PC-3 (cell line): ENCODE results near the gene PHF2. TPM values are rescaled to one million over a fixed set of nuclear protein-coding genes. Genes with fewer than 3 reads are reported as not detected.

Experiments used
- ATAC-seq: fragments of 200-7000 bp; cut with Tn5 transposase; 2 replicates; pipeline ENCODE4 v1.9.1; 2020; ENCODE audit warnings: mild to moderate bottlenecking, moderate library complexity
- BruUV-seq: library from RNA; stranded (reverse); fragments of 400-500 nt; replicated peaks from 2 replicates; lab custom pipeline; 2021; lab: Mats Ljungman, UMichigan
- CTCF ChIA-PET: fragments of 300-600 bp; sonication (Branson Sonifier 250); formaldehyde crosslinking; loops from one replicate; lab custom pipeline; 2022; ENCODE audit warnings: antibody characterized with exemption; lab: Charles Lee
- POLR2A ChIA-PET: fragments of 300-600 bp; sonication (Branson Sonifier 250); formaldehyde crosslinking; loops from one replicate; lab custom pipeline; 2022; ENCODE audit warnings: antibody characterized with exemption; ENCODE audit not compliant: unreplicated experiment; lab: Charles Lee
- DNase-seq: peaks from one replicate; pipeline ENCODE4 v3.0.0-alpha.2; 2015
- H2AFZ ChIP-seq: fragments of 300-600 bp; sonication (generic); 2 replicates; pipeline ENCODE4 v1.6.0; 2016; ENCODE audit warnings: antibody characterized with exemption, low read length
- H3F3A ChIP-seq: fragments of 300-600 bp; sonication (generic); one replicate; pipeline ENCODE4 v1.6.0; 2017; ENCODE audit warnings: antibody characterized with exemption, low read length, control low read depth, mild to moderate bottlenecking; ENCODE audit not compliant: unreplicated experiment
- H3K27ac ChIP-seq: fragments of 300-600 bp; sonication (generic); 2 replicates; pipeline ENCODE4 v1.5.1; 2016; ENCODE audit warnings: mild to moderate bottlenecking, low read length
- H3K27me3 ChIP-seq: fragments of 300-600 bp; sonication (generic); 2 replicates; pipeline ENCODE4 v1.6.1; 2016; ENCODE audit warnings: low read length, mixed read lengths
- H3K36me3 ChIP-seq: fragments of 300-600 bp; sonication (generic); 2 replicates; pipeline ENCODE4 v1.6.1; 2016; ENCODE audit warnings: low read depth, mixed run types, low read length, mixed read lengths
- H3K4me1 ChIP-seq: fragments of 300-600 bp; sonication (generic); 2 replicates; pipeline ENCODE4 v1.5.1; 2016; ENCODE audit warnings: low read length; ENCODE audit not compliant: insufficient read depth
- H3K4me2 ChIP-seq: fragments of 300-600 bp; sonication (generic); 2 replicates; pipeline ENCODE4 v1.6.0; 2016; ENCODE audit warnings: low read length
- H3K4me3 ChIP-seq: fragments of 300-600 bp; sonication (generic); 2 replicates; pipeline ENCODE4 v1.5.1; 2016; ENCODE audit warnings: mild to moderate bottlenecking, low read length, mixed read lengths
- H3K79me2 ChIP-seq: fragments of 300-600 bp; sonication (generic); 2 replicates; pipeline ENCODE4 v1.6.1; 2017; ENCODE audit warnings: low read length, mixed read lengths
- H3K9ac ChIP-seq: fragments of 300-600 bp; sonication (generic); 2 replicates; pipeline ENCODE4 v1.6.0; 2016; ENCODE audit warnings: mild to moderate bottlenecking, low read length
- H3K9me2 ChIP-seq: fragments of 300-600 bp; sonication (generic); replicated peaks from 2 replicates; pipeline ENCODE4 v1.6.1; 2016; ENCODE audit warnings: mixed run types, low read length, mixed read lengths
- H3K9me3 ChIP-seq: fragments of 300-600 bp; sonication (generic); 2 replicates; pipeline ENCODE4 v1.6.1; 2016; ENCODE audit warnings: low read length, mixed read lengths
- H4K20me1 ChIP-seq: fragments of 300-600 bp; sonication (generic); 2 replicates; pipeline ENCODE4 v1.6.1; 2016; ENCODE audit warnings: low read length, mixed read lengths
- CTCF ChIP-seq: fragments of 300-600 bp; sonication (generic); conservative IDR thresholded peaks from 2 replicates; pipeline ENCODE4 v1.5.1; 2017; ENCODE audit warnings: antibody characterized with exemption, low read depth, mild to moderate bottlenecking, low read length
- EZH2 ChIP-seq: fragments of 300-600 bp; sonication (generic); IDR thresholded peaks from one replicate; pipeline ENCODE4 v1.6.1; 2017; ENCODE audit warnings: antibody characterized with exemption, mild to moderate bottlenecking, low read length; ENCODE audit not compliant: unreplicated experiment
- EZH2phosphoT487 ChIP-seq: fragments of 300-600 bp; sonication (generic); IDR thresholded peaks from 2 replicates; pipeline ENCODE4 v1.6.1; 2018; ENCODE audit warnings: mild to moderate bottlenecking, antibody characterized with exemption, low read length, borderline replicate concordance
- intact Hi-C: fragments of 100-400 bp; cut with micrococcal nuclease; formaldehyde crosslinking; loops from 2 replicates; pipeline ENCODE4 v1.9.0; 2023
- total RNA-seq: library from RNA; depleted of rRNA; stranded (reverse); fragments of >200 nt; gene quantifications from 2 replicates; pipeline ENCODE4 v1.2.3, GENCODE V29; 2014

PHF2 gene
- total RNA-seq, 1 experiment from 2014 or later = 10.6 TPM

- no peak overlapping the region for H2AFZ ChIP-seq
- CTCF ChIA-PET = no interaction called here
- H3F3A ChIP-seq = no peaks in the 10 kb centered on the region
- H3K27me3 ChIP-seq = no peaks in the 10 kb centered on the region
- no peak overlapping the region for H3K27ac ChIP-seq
- DNase-seq (no peak), ATAC-seq (no peak)
- TF ChIP-seq EZH2 (no peak), EZH2phosphoT487 (no peak), CTCF (no peak)
- no peaks in the 10 kb centered on the region for H4K20me1 ChIP-seq
- no peak overlapping the region for H3K4me2 ChIP-seq
- no TSS peak for BruUV-seq
- no peaks in the 10 kb centered on the region for H3K9me2 ChIP-seq
- 0 out of 2 replicates have a peak, but pooled peaks cover 3% of the 10 kb centered on the region for H3K79me2 ChIP-seq
- H3K9me3 ChIP-seq = no peaks in the 10 kb centered on the region
- no peak overlapping the region for H3K9ac ChIP-seq
- intact Hi-C loops = no loop called here
- no peak overlapping the region for H3K4me3 ChIP-seq
- POLR2A ChIA-PET = no interaction called here
- no peaks in the 10 kb centered on the region for H3K36me3 ChIP-seq
- H3K4me1 ChIP-seq = no peaks in the 10 kb centered on the region
Measured at GRCh38 chr9:93593144-93593658, 16.8 kb downstream of the PHF2 start.

- 0 out of 2 replicates have a peak, but pooled peaks cover 3% of the 10 kb centered on the region for H3K79me2 ChIP-seq
- intact Hi-C loops = no loop called here
- no peak overlapping the region for H3K27ac ChIP-seq
- CTCF ChIA-PET = no interaction called here
- no peaks in the 10 kb centered on the region for H3K36me3 ChIP-seq
- no peaks in the 10 kb centered on the region for H3F3A ChIP-seq
- H3K27me3 ChIP-seq = no peaks in the 10 kb centered on the region
- no peak overlapping the region for H2AFZ ChIP-seq
- no peaks in the 10 kb centered on the region for H3K4me1 ChIP-seq
- no peak for DNase-seq
- BruUV-seq = no TSS peak
- H3K4me2 ChIP-seq = no peak overlapping the region
- ATAC-seq = no peak
- no peak overlapping the region for H3K9ac ChIP-seq
- H4K20me1 ChIP-seq = no peaks in the 10 kb centered on the region
- POLR2A ChIA-PET = no interaction called here
- H3K9me3 ChIP-seq = no peaks in the 10 kb centered on the region
- TF ChIP-seq EZH2 (no peak), EZH2phosphoT487 (no peak), CTCF (no peak)
- no peak overlapping the region for H3K4me3 ChIP-seq
- H3K9me2 ChIP-seq = no peaks in the 10 kb centered on the region
Measured at GRCh38 chr9:93594041-93594756, 17.8 kb downstream of the PHF2 start.

- no TSS peak for BruUV-seq
- ATAC-seq = no peak
- Histone ChIP-seq H3K4me2 (no peak overlapping the region), H4K20me1 (no peaks in the 10 kb centered on the region), H3K36me3 (no peaks in the 10 kb centered on the region), H3K9ac (no peak overlapping the region), H3K9me2 (no peaks in the 10 kb centered on the region), H2AFZ (no peak overlapping the region), H3K79me2 (0 out of 2 replicates have a peak, but pooled peaks cover 3% of the 10 kb centered on the region), H3F3A (no peaks in the 10 kb centered on the region), H3K9me3 (no peaks in the 10 kb centered on the region), H3K4me1 (no peaks in the 10 kb centered on the region), H3K4me3 (no peak overlapping the region), H3K27me3 (no peaks in the 10 kb centered on the region), H3K27ac (no peak overlapping the region)
- ChIA-PET CTCF (no interaction called here), POLR2A (no interaction called here)
- intact Hi-C loops = no loop called here
- TF ChIP-seq EZH2 (no peak), CTCF (no peak), EZH2phosphoT487 (no peak)
- no peak for DNase-seq
Measured at GRCh38 chr9:93595461-93595860, 19.1 kb downstream of the PHF2 start.
